ENCODE measurements around the gene VRK2.
"Not testable (repeated sequence)": the region's sequence is repeated elsewhere in the genome, so short reads cannot be mapped to it uniquely, and the experiment has no call there.

The VRK2 gene

GRCh38 chr2:58081000-58081399, 34.4 kb downstream of the VRK2 start:
- H3K4me2 ChIP-seq (ENCODE audit: low read length): no peak overlapping the region
- no peak overlapping the region for H3K4me3 ChIP-seq (ENCODE audit: low read length)
- no peak overlapping the region for H3K9ac ChIP-seq (ENCODE audit: low read depth, low read length)
- H3K27me3 ChIP-seq (ENCODE audit: control insufficient read depth, insufficient read depth, low read length): no peaks in the 10 kb centered on the region
- H3K9me3 ChIP-seq (replicated peaks; ENCODE audit: low read length): no peaks in the 10 kb centered on the region
- no peaks in the 10 kb centered on the region for H3K4me1 ChIP-seq (ENCODE audit: control insufficient read depth, insufficient read depth, low read length)
- no peaks in the 10 kb centered on the region for H3K36me3 ChIP-seq (ENCODE audit: insufficient read depth, low read length)

DNA sequence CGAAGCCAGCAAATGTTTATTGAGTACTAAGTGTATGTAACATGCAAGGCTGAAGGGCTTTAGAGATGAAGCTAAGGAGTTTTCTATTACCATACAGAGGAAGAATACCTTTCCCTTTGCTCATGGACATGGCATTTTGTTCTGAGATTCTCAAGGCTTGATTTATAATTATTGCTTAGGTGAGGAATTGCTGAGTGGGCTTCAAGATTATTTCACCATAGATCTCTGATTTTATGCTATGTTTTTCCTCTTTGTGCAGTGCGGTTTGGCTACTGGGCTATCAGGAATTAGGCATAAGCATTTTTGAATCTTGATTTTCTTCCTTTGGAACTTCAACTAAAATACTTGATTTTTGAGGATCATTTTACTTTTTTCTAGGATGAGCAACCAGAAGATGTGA, 42.5 kb downstream of the VRK2 start:
- H3K4me1 ChIP-seq (ENCODE audit: control insufficient read depth, insufficient read depth, low read length): no peaks in the 10 kb centered on the region
- no peak overlapping the region for H3K9ac ChIP-seq (ENCODE audit: low read depth, low read length)
- H3K36me3 ChIP-seq (ENCODE audit: insufficient read depth, low read length): peaks cover 13% of the 10 kb centered on the region
- H3K4me3 ChIP-seq (ENCODE audit: low read length): no peak overlapping the region
- no peaks in the 10 kb centered on the region for H3K9me3 ChIP-seq (replicated peaks; ENCODE audit: low read length)
- H3K27me3 ChIP-seq (ENCODE audit: control insufficient read depth, insufficient read depth, low read length): no peaks in the 10 kb centered on the region
- H3K4me2 ChIP-seq (ENCODE audit: low read length): no peak overlapping the region

GRCh38 chr2:58092772-58093171, 46.2 kb downstream of the VRK2 start:
- H3K9ac ChIP-seq (ENCODE audit: low read depth, low read length); H3K4me3 ChIP-seq (ENCODE audit: low read length); H3K27me3 ChIP-seq (ENCODE audit: control insufficient read depth, insufficient read depth, low read length); H3K9me3 ChIP-seq (replicated peaks; ENCODE audit: low read length); H3K4me2 ChIP-seq (ENCODE audit: low read length); H3K4me1 ChIP-seq (ENCODE audit: control insufficient read depth, insufficient read depth, low read length): not testable (repeated sequence)
- peaks cover 13% of the 10 kb centered on the region for H3K36me3 ChIP-seq (ENCODE audit: insufficient read depth, low read length)

DNA sequence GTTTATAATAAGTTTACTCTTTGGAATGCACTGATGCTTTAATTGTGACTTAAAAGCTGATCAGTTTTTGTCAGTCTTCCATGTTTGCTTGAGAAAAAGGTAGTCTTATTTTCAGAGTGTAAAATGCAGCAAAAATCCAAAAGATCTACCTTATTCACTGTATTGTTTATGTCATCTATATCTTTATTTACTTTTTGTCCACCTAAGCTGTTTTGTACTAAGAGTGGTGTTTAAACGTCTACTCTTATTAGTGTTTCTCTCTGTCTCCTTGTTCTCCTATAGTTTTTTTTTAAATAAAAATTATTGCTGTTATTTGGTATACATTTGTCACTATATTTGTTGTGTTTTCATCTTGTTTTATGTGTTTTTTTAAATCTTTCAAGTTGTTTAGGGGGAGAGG, 50.4 kb downstream of the VRK2 start:
- Histone ChIP-seq H3K4me3 (ENCODE audit: low read length) (no peak overlapping the region), H3K36me3 (ENCODE audit: insufficient read depth, low read length) (peaks cover 4% of the 10 kb centered on the region), H3K9me3 (replicated peaks; ENCODE audit: low read length) (no peaks in the 10 kb centered on the region), H3K4me2 (ENCODE audit: low read length) (no peak overlapping the region), H3K9ac (ENCODE audit: low read depth, low read length) (no peak overlapping the region), H3K27me3 (ENCODE audit: control insufficient read depth, insufficient read depth, low read length) (no peaks in the 10 kb centered on the region), H3K4me1 (ENCODE audit: control insufficient read depth, insufficient read depth, low read length) (peaks cover 18% of the 10 kb centered on the region)

DNA sequence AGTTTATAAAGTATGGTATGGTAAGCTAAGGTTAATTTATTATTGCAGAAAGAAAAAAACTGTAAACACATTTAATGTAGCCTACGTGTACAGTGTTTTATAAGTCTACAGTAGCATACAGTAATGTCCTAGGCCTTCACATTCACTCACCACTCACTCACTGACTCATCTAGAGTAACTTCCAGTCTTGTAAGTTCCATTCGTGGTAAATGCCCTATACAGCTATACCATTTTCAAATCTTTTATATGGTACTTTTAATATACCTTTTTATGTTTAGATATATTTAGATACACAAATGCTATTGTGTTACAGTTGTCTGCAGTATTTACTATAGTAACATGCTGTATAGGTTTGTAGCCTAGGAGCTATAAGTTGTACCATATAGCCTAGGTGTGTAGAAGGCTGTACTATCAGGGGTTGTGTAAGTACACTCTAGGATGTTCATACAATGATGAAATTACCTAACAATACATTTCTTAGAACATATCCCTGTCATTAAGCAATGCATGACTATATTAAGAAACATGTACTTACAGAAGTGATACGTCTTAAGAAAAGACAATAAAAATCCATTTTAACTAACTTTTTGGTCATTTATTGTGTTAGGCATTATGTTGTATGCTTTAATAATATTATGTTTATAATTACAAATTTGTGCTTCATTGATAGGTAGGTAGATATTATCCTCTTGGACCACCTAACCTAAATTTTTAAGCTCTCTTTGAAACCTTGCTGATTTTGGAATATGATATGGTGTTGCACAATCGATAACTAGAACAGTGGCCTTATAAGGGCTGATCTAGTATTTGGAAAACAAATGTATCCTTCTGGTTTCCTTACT, 51.9 kb downstream of the VRK2 start:
- no peak overlapping the region for H3K4me2 ChIP-seq (ENCODE audit: low read length)

GRCh38 chr2:58099096-58099769, 52.6 kb downstream of the VRK2 start:
- Histone ChIP-seq H3K27me3 (ENCODE audit: control insufficient read depth, insufficient read depth, low read length) (no peaks in the 10 kb centered on the region), H3K36me3 (ENCODE audit: insufficient read depth, low read length) (no peaks in the 10 kb centered on the region), H3K9me3 (replicated peaks; ENCODE audit: low read length) (no peaks in the 10 kb centered on the region), H3K9ac (ENCODE audit: low read depth, low read length) (no peak overlapping the region), H3K4me1 (ENCODE audit: control insufficient read depth, insufficient read depth, low read length) (peaks cover 18% of the 10 kb centered on the region), H3K4me3 (ENCODE audit: low read length) (no peak overlapping the region), H3K4me2 (ENCODE audit: low read length) (no peak overlapping the region)

More for the DNA sequence above, 51.9 kb downstream of the VRK2 start:
- no peaks in the 10 kb centered on the region for H3K27me3 ChIP-seq (ENCODE audit: control insufficient read depth, insufficient read depth, low read length)
- H3K9me3 ChIP-seq (replicated peaks; ENCODE audit: low read length): no peaks in the 10 kb centered on the region
- H3K4me3 ChIP-seq (ENCODE audit: low read length): no peak overlapping the region
- peaks cover 18% of the 10 kb centered on the region for H3K4me1 ChIP-seq (ENCODE audit: control insufficient read depth, insufficient read depth, low read length)
- no peaks in the 10 kb centered on the region for H3K36me3 ChIP-seq (ENCODE audit: insufficient read depth, low read length)
- no peak overlapping the region for H3K9ac ChIP-seq (ENCODE audit: low read depth, low read length)

DNA sequence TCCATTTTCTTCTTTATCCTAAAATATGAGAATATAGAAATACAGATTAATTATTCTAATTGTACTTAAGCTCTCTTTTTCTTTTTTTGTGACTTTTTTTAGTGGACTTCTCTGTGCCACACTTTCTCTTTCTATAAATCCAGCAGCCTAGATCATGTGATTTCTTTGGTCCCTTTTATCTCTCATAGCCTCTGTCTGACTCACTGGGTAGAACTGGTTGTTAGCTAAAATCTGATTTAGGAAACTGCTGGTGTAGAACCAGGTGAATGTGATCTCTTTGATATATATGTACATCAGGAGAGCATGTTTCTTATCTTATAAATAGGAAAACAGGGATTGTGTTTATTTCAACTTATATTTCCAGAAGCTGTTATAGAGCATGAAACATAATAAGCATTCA, 54.9 kb downstream of the VRK2 start:
- no peak overlapping the region for H3K4me3 ChIP-seq (ENCODE audit: low read length)
- H3K36me3 ChIP-seq (ENCODE audit: insufficient read depth, low read length): no peaks in the 10 kb centered on the region
- H3K27me3 ChIP-seq (ENCODE audit: control insufficient read depth, insufficient read depth, low read length): no peaks in the 10 kb centered on the region
- H3K9me3 ChIP-seq (replicated peaks; ENCODE audit: low read length): no peaks in the 10 kb centered on the region
- no peak overlapping the region for H3K9ac ChIP-seq (ENCODE audit: low read depth, low read length)
- H3K4me1 ChIP-seq (ENCODE audit: control insufficient read depth, insufficient read depth, low read length): peaks cover 18% of the 10 kb centered on the region
- no peak overlapping the region for H3K4me2 ChIP-seq (ENCODE audit: low read length)

DNA sequence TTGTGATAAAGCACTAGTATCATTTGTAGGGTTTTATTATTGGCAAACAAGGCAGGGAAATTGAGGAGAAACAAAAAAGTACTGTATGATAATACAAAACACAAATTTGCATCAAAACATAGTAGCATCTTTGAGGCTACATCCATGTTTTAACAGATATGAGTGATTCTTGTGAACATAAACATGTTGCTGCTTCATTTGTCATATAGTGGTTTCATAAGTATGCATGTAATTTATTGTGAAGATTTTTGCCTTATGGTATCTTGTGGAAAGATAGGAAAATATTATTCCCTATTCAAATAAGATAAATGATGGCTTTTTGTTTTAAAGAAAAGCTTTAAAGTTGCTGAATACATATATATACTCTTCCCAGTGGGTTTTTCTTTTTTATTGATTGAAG, 60.3 kb downstream of the VRK2 start:
- H3K27me3 ChIP-seq (ENCODE audit: control insufficient read depth, insufficient read depth, low read length): no peaks in the 10 kb centered on the region
- no peak overlapping the region for H3K4me3 ChIP-seq (ENCODE audit: low read length)
- no peak overlapping the region for H3K4me2 ChIP-seq (ENCODE audit: low read length)
- peak overlapping the region; percentile 60 for H3K9ac ChIP-seq (ENCODE audit: low read depth, low read length)
- H3K36me3 ChIP-seq (ENCODE audit: insufficient read depth, low read length): no peaks in the 10 kb centered on the region
- no peaks in the 10 kb centered on the region for H3K9me3 ChIP-seq (replicated peaks; ENCODE audit: low read length)
- H3K4me1 ChIP-seq (ENCODE audit: control insufficient read depth, insufficient read depth, low read length): peaks cover 27% of the 10 kb centered on the region

DNA sequence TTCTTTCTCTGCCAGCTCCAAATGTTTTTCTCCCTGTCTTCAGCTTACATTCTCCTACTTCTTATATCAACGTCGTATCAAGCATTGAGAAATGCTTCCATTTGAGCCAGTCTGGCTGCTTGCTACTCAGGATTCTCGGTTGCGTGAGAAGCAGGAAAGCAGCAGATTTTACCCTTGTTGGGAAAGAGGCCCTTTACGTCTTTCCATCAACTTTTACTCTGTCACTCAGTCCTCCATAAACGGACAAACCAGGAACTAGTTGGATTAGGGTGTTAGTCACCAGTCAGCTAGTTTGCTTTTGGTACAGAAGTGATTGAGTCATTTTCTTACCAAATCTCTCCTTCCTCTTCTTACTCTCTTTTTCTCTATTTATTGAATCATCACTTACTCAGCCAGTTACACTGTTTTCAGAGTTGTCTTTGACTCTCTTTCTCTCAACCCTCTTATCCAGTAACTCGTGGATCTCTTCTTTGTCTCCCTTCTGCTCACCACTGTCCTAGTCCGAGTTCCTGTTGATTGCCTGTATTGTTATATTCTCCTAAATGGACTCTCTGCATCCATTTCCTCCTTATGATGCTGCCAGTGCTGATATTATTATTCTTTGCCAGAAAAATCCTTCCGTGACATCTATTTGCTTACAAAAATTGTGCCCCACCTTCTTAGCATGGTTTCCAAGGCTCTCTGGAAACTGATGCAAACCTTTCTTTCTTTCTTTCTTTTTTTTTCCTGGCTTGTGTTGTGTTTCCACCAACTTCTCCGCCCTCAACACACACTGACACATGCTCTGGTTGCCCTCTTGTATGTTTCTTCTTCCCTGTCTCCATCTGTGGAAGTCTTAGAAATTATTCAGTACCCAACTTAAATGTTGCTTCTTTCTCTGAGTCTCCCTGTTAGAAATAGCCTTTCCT, 61.5 kb downstream of the VRK2 start:
- no peaks in the 10 kb centered on the region for H3K36me3 ChIP-seq (ENCODE audit: insufficient read depth, low read length)
- H3K9me3 ChIP-seq (replicated peaks; ENCODE audit: low read length): no peaks in the 10 kb centered on the region
- peaks cover 36% of the 10 kb centered on the region for H3K4me1 ChIP-seq (ENCODE audit: control insufficient read depth, insufficient read depth, low read length)
- peak overlapping the region; percentile 65 for H3K4me2 ChIP-seq (ENCODE audit: low read length)
- H3K9ac ChIP-seq (ENCODE audit: low read depth, low read length): peak overlapping the region; percentile 60
- peak overlapping the region; percentile 23 for H3K4me3 ChIP-seq (ENCODE audit: low read length)
- no peaks in the 10 kb centered on the region for H3K27me3 ChIP-seq (ENCODE audit: control insufficient read depth, insufficient read depth, low read length)

DNA sequence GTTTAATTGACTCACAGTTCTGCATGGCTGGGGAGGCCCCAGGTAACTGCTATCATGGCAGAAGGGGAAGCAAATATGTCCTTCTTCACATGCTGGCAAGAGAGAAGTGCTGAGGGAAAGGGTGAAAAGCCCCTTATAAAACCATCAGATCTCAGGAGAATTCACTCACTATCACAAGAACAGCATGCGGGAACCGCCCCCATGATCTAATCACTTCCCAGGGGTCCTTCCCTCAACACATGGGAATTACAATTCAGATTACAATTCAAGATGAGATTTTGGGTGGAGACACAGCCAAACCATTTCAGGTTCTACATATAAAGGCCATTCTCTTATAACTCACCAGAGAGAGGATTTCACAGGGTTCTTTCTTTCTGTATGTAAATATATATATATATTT, 62.9 kb downstream of the VRK2 start:
- no peak overlapping the region for H3K9ac ChIP-seq (ENCODE audit: low read depth, low read length)
- peaks cover 38% of the 10 kb centered on the region for H3K4me1 ChIP-seq (ENCODE audit: control insufficient read depth, insufficient read depth, low read length)
- no peaks in the 10 kb centered on the region for H3K9me3 ChIP-seq (replicated peaks; ENCODE audit: low read length)
- no peaks in the 10 kb centered on the region for H3K36me3 ChIP-seq (ENCODE audit: insufficient read depth, low read length)
- no peak overlapping the region for H3K4me2 ChIP-seq (ENCODE audit: low read length)
- H3K27me3 ChIP-seq (ENCODE audit: control insufficient read depth, insufficient read depth, low read length): no peaks in the 10 kb centered on the region
- no peak overlapping the region for H3K4me3 ChIP-seq (ENCODE audit: low read length)

GRCh38 chr2:58110765-58111164, 64.2 kb downstream of the VRK2 start:
- Histone ChIP-seq H3K4me1 (ENCODE audit: control insufficient read depth, insufficient read depth, low read length) (peaks cover 38% of the 10 kb centered on the region), H3K9ac (ENCODE audit: low read depth, low read length) (no peak overlapping the region), H3K4me3 (ENCODE audit: low read length) (no peak overlapping the region), H3K36me3 (ENCODE audit: insufficient read depth, low read length) (no peaks in the 10 kb centered on the region), H3K9me3 (replicated peaks; ENCODE audit: low read length) (no peaks in the 10 kb centered on the region), H3K27me3 (ENCODE audit: control insufficient read depth, insufficient read depth, low read length) (no peaks in the 10 kb centered on the region), H3K4me2 (ENCODE audit: low read length) (no peak overlapping the region)
